Measurements from ENCODE around the gene MX1.
"Not testable (repeated sequence)": the region's sequence is repeated elsewhere in the genome, so short reads cannot be mapped to it uniquely, and the experiment has no call there.

The MX1 gene

GRCh38 chr21:41410361-41410760 is 15.7 kb upstream of the MX1 start:
- no peak for DNase-seq

GRCh38 chr21:41410767-41411448 is 15.1 kb upstream of the MX1 start:
- no peak for DNase-seq

- no peak for DNase-seq
These were observed 14.5 kb upstream of the MX1 start for GRCh38 chr21:41411449-41412089.

- DNase-seq = not testable (repeated sequence)
These were observed 8.5 kb upstream of the MX1 start for GRCh38 chr21:41417505-41417904.

GRCh38 chr21:41418393-41418792 is 7.6 kb upstream of the MX1 start:
- DNase-seq = no peak

- DNase-seq = no peak
These were observed 6.9 kb upstream of the MX1 start for GRCh38 chr21:41418956-41419680.

GRCh38 chr21:41419921-41420862 is 5.8 kb upstream of the MX1 start:
- no peak for DNase-seq

GRCh38 chr21:41420998-41421397 is 5.0 kb upstream of the MX1 start:
- DNase-seq = not testable (repeated sequence)

- no peak for DNase-seq
These were observed 3.3 kb upstream of the MX1 start for GRCh38 chr21:41422546-41423304.

- not testable (repeated sequence) for DNase-seq
These were observed 2.8 kb upstream of the MX1 start for GRCh38 chr21:41423305-41423636.

GRCh38 chr21:41425588-41425953 is 468 bp upstream of the MX1 start:
- no peak for DNase-seq

GRCh38 chr21:41426676-41427404 is 801 bp downstream of the MX1 start:
- DNase-seq = no peak

- DNase-seq = no peak
These were observed 1.5 kb downstream of the MX1 start for GRCh38 chr21:41427556-41427955.

- DNase-seq = no peak
These were observed 2.3 kb downstream of the MX1 start for GRCh38 chr21:41428311-41428710.

GRCh38 chr21:41428847-41429246 is 2.8 kb downstream of the MX1 start:
- DNase-seq = no peak

- DNase-seq = no peak
These were observed 3.3 kb downstream of the MX1 start for GRCh38 chr21:41429305-41429704.

- DNase-seq = no peak
These were observed 4.0 kb downstream of the MX1 start for GRCh38 chr21:41429925-41430491.

- no peak for DNase-seq
These were observed 5.9 kb downstream of the MX1 start for GRCh38 chr21:41431788-41432548.

GRCh38 chr21:41432562-41433460 is 6.8 kb downstream of the MX1 start:
- no peak for DNase-seq

Data from SHP77 treated with DMSO at 0.1 percent for 48 hours (cell line).